B cell (primary cell): ENCODE measurements around the gene IFI16. TPM values are rescaled to one million over a fixed set of nuclear protein-coding genes. Genes with fewer than 3 reads are reported as not detected.

Experiments used
- ATAC-seq: fragments of 200-7000 bp; cut with Tn5 transposase; one replicate; pipeline ENCODE4 v1.10.0; 2021; ENCODE audit warnings: low read depth, mild to moderate bottlenecking, moderate number of reproducible peaks, moderate library complexity
- CTCF ChIA-PET: fragments of 350-600 bp; sonication (Branson Sonifier 250); formaldehyde crosslinking; loops from one replicate; lab custom pipeline; 2021; ENCODE audit warnings: antibody characterized with exemption, inconsistent platforms; lab: Charles Lee
- POLR2A ChIA-PET: fragments of 350-600 bp; sonication (Branson Sonifier 250); formaldehyde crosslinking; loops from one replicate; lab custom pipeline; 2021; ENCODE audit warnings: antibody characterized with exemption; lab: Charles Lee
- DNase-seq: peaks from one replicate; pipeline ENCODE4 v3.0.0; 2013
- H2AFZ ChIP-seq: 2 replicates; pipeline ENCODE4 v1.6.1; 2012; ENCODE audit warnings: mild to moderate bottlenecking, low read depth, low read length; ENCODE audit not compliant: insufficient read depth, poor library complexity, severe bottlenecking
- H3K27ac ChIP-seq, 2 donors: 1 replicate in 1 of 2; 2 replicates in 1 of 2; pipeline ENCODE4 v1.5.1; 2012 to 2013; ENCODE audit warnings: low read length in 2 of 2, mild to moderate bottlenecking in 2 of 2, moderate library complexity in 1 of 2
- H3K27me3 ChIP-seq, 4 experiments: fragments of 200-600 bp in 1 of 4; sonication (generic) in 1 of 4; replicated peaks in 1 of 4; 1 replicate in 2 of 4; 2 replicates in 2 of 4; pipeline versions ENCODE4 v1.6.1 to v1.7.0; 2013 to 2016; ENCODE audit warnings: low read length in 3 of 4, mild to moderate bottlenecking in 2 of 4, mixed read lengths in 1 of 4, moderate library complexity in 1 of 4; ENCODE audit not compliant: insufficient read depth in 4 of 4, control insufficient read depth in 3 of 4; ENCODE audit errors: control extremely low read depth in 1 of 4
- H3K36me3 ChIP-seq, 2 experiments: replicated peaks in 1 of 2; 1 replicate in 1 of 2; 2 replicates in 1 of 2; pipeline versions ENCODE4 v1.6.1 to v1.7.1; 2013; ENCODE audit warnings: low read length in 1 of 2; ENCODE audit not compliant: insufficient read depth in 2 of 2, control insufficient read depth in 1 of 2; ENCODE audit errors: control extremely low read depth in 1 of 2, extremely low read depth in 1 of 2
- H3K4me1 ChIP-seq, 2 donors: fragments of 200-600 bp in 1 of 2; sonication (generic) in 1 of 2; 1 replicate in 1 of 2; 2 replicates in 1 of 2; pipeline versions ENCODE4 v1.5.1 to v1.6.1; 2013 to 2017; ENCODE audit warnings: low read length in 2 of 2; ENCODE audit not compliant: control insufficient read depth in 2 of 2, insufficient read depth in 2 of 2
- H3K4me2 ChIP-seq: replicated peaks from 2 replicates; pipeline ENCODE3; 2012; ENCODE audit warnings: mild to moderate bottlenecking, low read depth, low read length; ENCODE audit not compliant: poor library complexity, severe bottlenecking
- H3K4me3 ChIP-seq, 5 experiments: fragments of 200-600 bp in 1 of 5; sonication (generic) in 1 of 5; 1 replicate in 3 of 5; 2 replicates in 2 of 5; pipeline versions ENCODE4 v1.5.1 to v1.7.0; 2011 to 2016; ENCODE audit warnings: low read length in 4 of 5, mild to moderate bottlenecking in 4 of 5, low read depth in 2 of 5, control low read depth in 1 of 5, moderate library complexity in 1 of 5; ENCODE audit not compliant: insufficient read depth in 1 of 5; ENCODE audit errors: control extremely low read depth in 1 of 5, extremely low read depth in 1 of 5
- H3K79me2 ChIP-seq: fragments of 200-600 bp; sonication (generic); one replicate; pipeline ENCODE4 v1.6.0; 2016; ENCODE audit warnings: low read length; ENCODE audit not compliant: control insufficient read depth, insufficient read depth
- H3K9ac ChIP-seq: fragments of 200-600 bp; sonication (generic); 2 replicates; pipeline ENCODE4 v1.6.1; 2017; ENCODE audit warnings: mild to moderate bottlenecking, low read length, moderate library complexity
- H3K9me3 ChIP-seq, 3 donors: one replicate each; pipeline versions ENCODE4 v1.6.1 to v1.7.1; 2013; ENCODE audit warnings: low read length in 2 of 3; ENCODE audit not compliant: control insufficient read depth in 2 of 3, insufficient read depth in 1 of 3; ENCODE audit errors: control extremely low read depth in 1 of 3
- H4K20me1 ChIP-seq: 2 replicates; pipeline ENCODE4 v1.6.0; 2012; ENCODE audit warnings: mild to moderate bottlenecking, low read length; ENCODE audit not compliant: insufficient read depth, control insufficient read depth, poor library complexity, severe bottlenecking
- H3K27ac Mint-ChIP-seq: one replicate; pipeline ENCODE4 v1.8.0; 2021; ENCODE audit warnings: mixed read lengths
- H3K27me3 Mint-ChIP-seq: one replicate; pipeline ENCODE4 v1.8.0; 2021; ENCODE audit warnings: mixed read lengths
- H3K4me1 Mint-ChIP-seq: one replicate; pipeline ENCODE4 v1.8.0; 2021; ENCODE audit warnings: mixed read lengths
- H3K4me3 Mint-ChIP-seq: one replicate; pipeline ENCODE4 v1.8.0; 2021; ENCODE audit warnings: mixed read lengths
- H3K9me3 Mint-ChIP-seq: one replicate; pipeline ENCODE4 v1.8.0; 2022; ENCODE audit warnings: mixed read lengths; ENCODE audit not compliant: insufficient read depth
- CTCF ChIP-seq: fragments of 200-600 bp; IDR thresholded peaks from one replicate; pipeline ENCODE4 v1.8.0; 2022; ENCODE audit warnings: antibody characterized with exemption, mild to moderate bottlenecking
- EZH2 ChIP-seq: IDR thresholded peaks from 2 replicates; pipeline ENCODE4 v1.6.1; 2012; ENCODE audit warnings: borderline replicate concordance, low read depth, mild to moderate bottlenecking, moderate library complexity, low read length; ENCODE audit not compliant: insufficient read depth, poor library complexity, severe bottlenecking
- WGBS: methylation state at CpG from one replicate; pipeline ENCODE4 v1.1.5; 2013; ENCODE audit warnings: missing lambda C conversion rate; ENCODE audit not compliant: insufficient coverage; 5-methylcytosine and 5-hydroxymethylcytosine counted together
- intact Hi-C: fragments of 100-400 bp; cut with micrococcal nuclease; formaldehyde crosslinking; loops from one replicate; pipeline ENCODE4 v1.10.0; 2022
- polyA plus RNA-seq: library from polyadenylated mRNA; depleted of rRNA; stranded (reverse); fragments of >200 nt; gene quantifications from 2 replicates; pipeline ENCODE4 v1.2.3, GENCODE V29; 2012
- total RNA-seq, 2 donors: library from RNA; stranded (reverse); fragments of 120-200 nt in 1 of 2; gene quantifications; 1 replicate in 1 of 2; 2 replicates in 1 of 2; pipeline versions ENCODE4 v1.2.3 to v1.2.4, GENCODE V29; 2013 to 2022

The IFI16 gene
- total and polyA plus RNA-seq, 2 donors (not counting 1 experiment from before 2014, with no cell fraction given) = 89.0 to 176 TPM

GRCh38 chr1:159066108-159066507 lies 56.4 kb downstream of the IFI16 start:
- peak overlapping the region; percentile 40 for H2AFZ ChIP-seq
- peaks cover 0 to 3% (median 0%) of the 10 kb centered on the region in 3 donors for H3K9me3 ChIP-seq
- H3K4me3 ChIP-seq = no peak overlapping the region
- peaks cover 0 to 35% of the 10 kb centered on the region in 2 experiments for H3K36me3 ChIP-seq
- 73% methylated on average over 3 of the region's 4 CpGs for WGBS
- peaks cover 81 to 90% of the 10 kb centered on the region in 2 donors for H3K4me1 ChIP-seq
- peak overlapping the region; percentile 64 for H3K4me2 ChIP-seq
- ChIA-PET CTCF (interaction anchor here (0.9 to 2.2 kb wide), 2 partner anchors 11 to 944 kb away, joined by 4 to 11 read pairs; no protein-coding TSS in a partner anchor), POLR2A (interaction anchor here (0.8 kb wide), 1 partner anchor 10 kb away, joined by 7 read pairs; no protein-coding TSS in a partner anchor)
- H3K79me2 ChIP-seq = peaks cover 38% of the 10 kb centered on the region
- H3K4me3 Mint-ChIP-seq = peak overlapping the region; percentile 51
- H3K27ac ChIP-seq = peak overlapping the region; percentile 89 to 96
- intact Hi-C loops = loop anchor here (5.0 to 10.0 kb wide), 4 partner anchors 779 to 1281 kb away; partner anchors contain the start of gene CD1C
- no peaks in the 10 kb centered on the region for H3K9me3 Mint-ChIP-seq
- H3K4me1 Mint-ChIP-seq = peaks cover 82% of the 10 kb centered on the region
- no peak overlapping the region for H3K9ac ChIP-seq
- no peaks in the 10 kb centered on the region for H4K20me1 ChIP-seq
- H3K27ac Mint-ChIP-seq = peak overlapping the region; percentile 95
- ATAC-seq = no peak
- no peak for DNase-seq
- H3K27me3 Mint-ChIP-seq = no peaks in the 10 kb centered on the region
- H3K27me3 ChIP-seq = no peaks in the 10 kb centered on the region
- TF ChIP-seq CTCF (no peak), EZH2 (no peak)
